IMR-90 (cell line): ENCODE data around the gene PCDHGA4. TPM values are rescaled to one million over a fixed set of nuclear protein-coding genes. Genes with fewer than 3 reads are reported as not detected.

ENCODE experiments used
- polyA plus RNA-seq, 3 experiments: library from polyadenylated mRNA; depleted of rRNA; stranded (reverse); fragments of >200 nt; gene quantifications; 2 replicates each; pipeline ENCODE4 v1.2.3, GENCODE V29; 2012; ENCODE audit warnings: low replicate concordance in 1 of 3
- total RNA-seq: library from RNA; depleted of rRNA; stranded (reverse); fragments of >200 nt; gene quantifications from 2 replicates; pipeline ENCODE4 v1.2.3, GENCODE V29; 2012
- TF ChIP-seq, protein P1 (sequence below): conservative IDR thresholded peaks from 2 replicates; pipeline ENCODE4 v1.5.1; 2012; ENCODE audit warnings: mild to moderate bottlenecking, low read depth, low read length, improper control_type of control experiment

The PCDHGA4 gene
- total and polyA plus RNA-seq, 2 of the 4 experiments (the other 2 are of a cell fraction) = 3.5 to 5.4 TPM

DNA sequence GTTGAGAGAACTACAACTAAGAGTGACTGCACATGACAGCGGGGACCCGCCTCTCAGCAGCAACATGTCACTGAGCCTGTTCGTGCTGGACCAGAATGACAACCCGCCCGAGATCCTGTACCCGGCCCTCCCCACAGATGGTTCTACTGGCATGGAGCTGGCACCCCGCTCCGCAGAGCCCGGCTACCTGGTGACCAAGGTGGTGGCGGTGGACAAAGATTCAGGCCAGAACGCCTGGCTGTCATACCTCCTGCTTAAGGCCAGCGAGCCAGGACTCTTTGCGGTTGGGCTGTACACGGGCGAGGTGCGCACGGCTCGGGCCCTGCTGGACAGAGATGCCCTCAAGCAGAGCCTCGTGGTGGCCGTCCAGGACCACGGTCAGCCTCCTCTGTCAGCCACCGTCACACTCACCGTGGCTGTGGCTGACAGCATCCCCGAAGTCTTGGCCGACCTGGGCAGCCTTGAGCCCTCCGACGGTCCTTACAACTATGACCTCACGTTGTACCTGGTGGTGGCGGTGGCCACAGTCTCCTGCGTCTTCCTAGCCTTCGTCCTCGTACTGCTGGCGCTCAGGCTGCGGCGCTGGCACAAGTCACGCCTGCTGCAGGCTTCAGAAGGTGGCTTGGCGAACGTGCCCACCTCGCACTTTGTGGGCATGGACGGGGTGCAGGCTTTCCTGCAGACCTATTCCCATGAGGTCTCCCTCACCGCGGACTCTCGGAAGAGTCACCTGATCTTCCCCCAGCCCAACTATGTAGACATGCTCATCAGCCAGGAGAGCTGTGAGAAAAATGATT lies 29.8 kb downstream of the PCDHGA4 start (continued):
- TF ChIP-seq, protein P1, sequence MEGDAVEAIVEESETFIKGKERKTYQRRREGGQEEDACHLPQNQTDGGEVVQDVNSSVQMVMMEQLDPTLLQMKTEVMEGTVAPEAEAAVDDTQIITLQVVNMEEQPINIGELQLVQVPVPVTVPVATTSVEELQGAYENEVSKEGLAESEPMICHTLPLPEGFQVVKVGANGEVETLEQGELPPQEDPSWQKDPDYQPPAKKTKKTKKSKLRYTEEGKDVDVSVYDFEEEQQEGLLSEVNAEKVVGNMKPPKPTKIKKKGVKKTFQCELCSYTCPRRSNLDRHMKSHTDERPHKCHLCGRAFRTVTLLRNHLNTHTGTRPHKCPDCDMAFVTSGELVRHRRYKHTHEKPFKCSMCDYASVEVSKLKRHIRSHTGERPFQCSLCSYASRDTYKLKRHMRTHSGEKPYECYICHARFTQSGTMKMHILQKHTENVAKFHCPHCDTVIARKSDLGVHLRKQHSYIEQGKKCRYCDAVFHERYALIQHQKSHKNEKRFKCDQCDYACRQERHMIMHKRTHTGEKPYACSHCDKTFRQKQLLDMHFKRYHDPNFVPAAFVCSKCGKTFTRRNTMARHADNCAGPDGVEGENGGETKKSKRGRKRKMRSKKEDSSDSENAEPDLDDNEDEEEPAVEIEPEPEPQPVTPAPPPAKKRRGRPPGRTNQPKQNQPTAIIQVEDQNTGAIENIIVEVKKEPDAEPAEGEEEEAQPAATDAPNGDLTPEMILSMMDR = no peak
